ENCODE results near the gene LMX1A.

Gene LMX1A

GRCh38 chr1:165169729-165170128 lies 186.8 kb downstream of the LMX1A start:
- H3K79me1 ChIP-seq (ENCODE audit: low read length): no peaks in the 10 kb centered on the region
- no peak overlapping the region for H2AK5ac ChIP-seq (ENCODE audit: low read length)
- no peak overlapping the region for H3K9ac ChIP-seq (ENCODE audit: low read length)
- no peak overlapping the region for H4K12ac ChIP-seq (ENCODE audit: low read depth, low read length)
- H3K18ac ChIP-seq (ENCODE audit: low read length): no peak overlapping the region
- no peak overlapping the region for H4K91ac ChIP-seq (ENCODE audit: low read depth, low read length)
- no peaks in the 10 kb centered on the region for H3K9me3 ChIP-seq (ENCODE audit: insufficient read depth, low read depth, low read length)
- no peak overlapping the region for H2AFZ ChIP-seq (ENCODE audit: insufficient read depth, low read length, poor library complexity)
- H3K14ac ChIP-seq (ENCODE audit: low read length): no peak overlapping the region
- WGBS (ENCODE audit: extremely low coverage, insufficient coverage, insufficient read length): no CpG with 5 or more reads among the region's 3 CpGs
- peak in 1 of 2 donors; percentile 8 for DNase-seq
- no peaks in the 10 kb centered on the region for H3K79me2 ChIP-seq (ENCODE audit: control insufficient read depth, insufficient read depth, low read length, poor library complexity)
- no peak overlapping the region for H2BK12ac ChIP-seq (ENCODE audit: low read length)
- no peaks in the 10 kb centered on the region for H3K27me3 ChIP-seq (ENCODE audit: insufficient read depth, low read length)
- no peak overlapping the region for H3K4ac ChIP-seq (ENCODE audit: low read depth, low read length)
- H2BK5ac ChIP-seq (ENCODE audit: low read depth, low read length, poor library complexity): no peak overlapping the region
- no peak overlapping the region for H3K4me2 ChIP-seq (ENCODE audit: low read length)
- H4K8ac ChIP-seq (ENCODE audit: low read depth, low read length): no peak overlapping the region
- H3K4me3 ChIP-seq (ENCODE audit: low read depth, low read length): no peak overlapping the region
- no peaks in the 10 kb centered on the region for H3K36me3 ChIP-seq (ENCODE audit: control insufficient read depth in 1 of 2, insufficient read depth in 2 of 2, low read length in 2 of 2)
- no peak overlapping the region for H2BK120ac ChIP-seq (ENCODE audit: insufficient read depth, low read length, poor library complexity)
- H3K4me1 ChIP-seq (ENCODE audit: control insufficient read depth in 1 of 2, insufficient read depth in 2 of 2, low read length in 2 of 2): peaks cover 0 to 9% of the 10 kb centered on the region in 2 experiments
- H3K27ac ChIP-seq (ENCODE audit: low read depth, low read length): no peak overlapping the region
- no peak overlapping the region for H3K23ac ChIP-seq (ENCODE audit: low read length)

- no peak overlapping the region for H2BK12ac ChIP-seq (ENCODE audit: low read length)
- no peak overlapping the region for H3K9ac ChIP-seq (ENCODE audit: low read length)
- H4K12ac ChIP-seq (ENCODE audit: low read depth, low read length): no peak overlapping the region
- H3K27ac ChIP-seq (ENCODE audit: low read depth, low read length): peak overlapping the region; percentile 45
- no peak overlapping the region for H3K4ac ChIP-seq (ENCODE audit: low read depth, low read length)
- no peak overlapping the region for H2AFZ ChIP-seq (ENCODE audit: insufficient read depth, low read length, poor library complexity)
- H2AK5ac ChIP-seq (ENCODE audit: low read length): no peak overlapping the region
- H3K14ac ChIP-seq (ENCODE audit: low read length): no peak overlapping the region
- no peak overlapping the region for H3K4me2 ChIP-seq (ENCODE audit: low read length)
- H3K4me1 ChIP-seq (ENCODE audit: control insufficient read depth in 1 of 2, insufficient read depth in 2 of 2, low read length in 2 of 2): peaks cover 0 to 9% of the 10 kb centered on the region in 2 experiments
- H2BK120ac ChIP-seq (ENCODE audit: insufficient read depth, low read length, poor library complexity): no peak overlapping the region
- H3K9me3 ChIP-seq (ENCODE audit: insufficient read depth, low read depth, low read length): no peaks in the 10 kb centered on the region
- no peak overlapping the region for H3K18ac ChIP-seq (ENCODE audit: low read length)
- no peaks in the 10 kb centered on the region for H3K79me2 ChIP-seq (ENCODE audit: control insufficient read depth, insufficient read depth, low read length, poor library complexity)
- DNase-seq: peak; percentile 93 to 94
- H2BK5ac ChIP-seq (ENCODE audit: low read depth, low read length, poor library complexity): no peak overlapping the region
- no peak overlapping the region for H3K23ac ChIP-seq (ENCODE audit: low read length)
- H3K79me1 ChIP-seq (ENCODE audit: low read length): no peaks in the 10 kb centered on the region
- H4K91ac ChIP-seq (ENCODE audit: low read depth, low read length): no peak overlapping the region
- H3K27me3 ChIP-seq (ENCODE audit: insufficient read depth, low read length): no peaks in the 10 kb centered on the region
- H4K8ac ChIP-seq (ENCODE audit: low read depth, low read length): no peak overlapping the region
- no peak overlapping the region for H3K4me3 ChIP-seq (ENCODE audit: low read depth, low read length)
- no peaks in the 10 kb centered on the region for H3K36me3 ChIP-seq (ENCODE audit: control insufficient read depth in 1 of 2, insufficient read depth in 2 of 2, low read length in 2 of 2)
- WGBS (ENCODE audit: extremely low coverage, insufficient coverage, insufficient read length): no CpG with 5 or more reads among the region's 1 CpG
Observed at GRCh38 chr1:165169028-165169427, 187.5 kb downstream of the LMX1A start.

- WGBS (ENCODE audit: extremely low coverage, insufficient coverage, insufficient read length): no CpG with 5 or more reads among the region's 4 CpGs
- peaks cover 0 to 9% of the 10 kb centered on the region in 2 experiments for H3K4me1 ChIP-seq (ENCODE audit: control insufficient read depth in 1 of 2, insufficient read depth in 2 of 2, low read length in 2 of 2)
Observed at GRCh38 chr1:165168467-165168866, 188.0 kb downstream of the LMX1A start.

GRCh38 chr1:165162671-165163241 lies 193.8 kb downstream of the LMX1A start:
- H3K36me3 ChIP-seq (ENCODE audit: control insufficient read depth in 1 of 2, insufficient read depth in 2 of 2, low read length in 2 of 2): no peaks in the 10 kb centered on the region
- no peak overlapping the region for H4K8ac ChIP-seq (ENCODE audit: low read depth, low read length)
- H3K4me2 ChIP-seq (ENCODE audit: low read length): no peak overlapping the region
- H4K12ac ChIP-seq (ENCODE audit: low read depth, low read length): no peak overlapping the region
- no peaks in the 10 kb centered on the region for H3K27me3 ChIP-seq (ENCODE audit: insufficient read depth, low read length)
- no peak overlapping the region for H4K91ac ChIP-seq (ENCODE audit: low read depth, low read length)
- no peak overlapping the region for H3K23ac ChIP-seq (ENCODE audit: low read length)
- H3K18ac ChIP-seq (ENCODE audit: low read length): no peak overlapping the region
- no peak overlapping the region for H2AFZ ChIP-seq (ENCODE audit: insufficient read depth, low read length, poor library complexity)
- H3K14ac ChIP-seq (ENCODE audit: low read length): no peak overlapping the region
- no peak overlapping the region for H3K4ac ChIP-seq (ENCODE audit: low read depth, low read length)
- peaks cover 3% of the 10 kb centered on the region for H3K79me1 ChIP-seq (ENCODE audit: low read length)
- peak; percentile 83 to 84 for DNase-seq
- H3K27ac ChIP-seq (ENCODE audit: low read depth, low read length): peak overlapping the region; percentile 21
- no peak overlapping the region for H2BK5ac ChIP-seq (ENCODE audit: low read depth, low read length, poor library complexity)
- no CpG with 5 or more reads among the region's 11 CpGs for WGBS (ENCODE audit: extremely low coverage, insufficient coverage, insufficient read length)
- no peaks in the 10 kb centered on the region for H3K9me3 ChIP-seq (ENCODE audit: insufficient read depth, low read depth, low read length)
- no peak overlapping the region for H2AK5ac ChIP-seq (ENCODE audit: low read length)
- peaks cover 7 to 8% of the 10 kb centered on the region in 2 experiments for H3K4me1 ChIP-seq (ENCODE audit: control insufficient read depth in 1 of 2, insufficient read depth in 2 of 2, low read length in 2 of 2)
- H3K9ac ChIP-seq (ENCODE audit: low read length): no peak overlapping the region
- no peak overlapping the region for H2BK120ac ChIP-seq (ENCODE audit: insufficient read depth, low read length, poor library complexity)
- no peak overlapping the region for H2BK12ac ChIP-seq (ENCODE audit: low read length)
- H3K4me3 ChIP-seq (ENCODE audit: low read depth, low read length): no peak overlapping the region
- H3K79me2 ChIP-seq (ENCODE audit: control insufficient read depth, insufficient read depth, low read length, poor library complexity): no peaks in the 10 kb centered on the region

More at GRCh38 chr1:165168467-165168866, 188.0 kb downstream of the LMX1A start:
- Histone ChIP-seq H3K79me1 (ENCODE audit: low read length) (no peaks in the 10 kb centered on the region), H2BK120ac (ENCODE audit: insufficient read depth, low read length, poor library complexity) (no peak overlapping the region), H3K18ac (ENCODE audit: low read length) (no peak overlapping the region), H3K23ac (ENCODE audit: low read length) (no peak overlapping the region), H4K8ac (ENCODE audit: low read depth, low read length) (no peak overlapping the region), H3K14ac (ENCODE audit: low read length) (no peak overlapping the region), H3K27me3 (ENCODE audit: insufficient read depth, low read length) (no peaks in the 10 kb centered on the region), H3K9ac (ENCODE audit: low read length) (no peak overlapping the region), H4K91ac (ENCODE audit: low read depth, low read length) (no peak overlapping the region), H2AFZ (ENCODE audit: insufficient read depth, low read length, poor library complexity) (no peak overlapping the region), H3K79me2 (ENCODE audit: control insufficient read depth, insufficient read depth, low read length, poor library complexity) (no peaks in the 10 kb centered on the region), H3K4me2 (ENCODE audit: low read length) (no peak overlapping the region), H4K12ac (ENCODE audit: low read depth, low read length) (no peak overlapping the region), H2BK12ac (ENCODE audit: low read length) (no peak overlapping the region), H3K36me3 (ENCODE audit: control insufficient read depth in 1 of 2, insufficient read depth in 2 of 2, low read length in 2 of 2) (no peaks in the 10 kb centered on the region), H3K4me3 (ENCODE audit: low read depth, low read length) (no peak overlapping the region), H2BK5ac (ENCODE audit: low read depth, low read length, poor library complexity) (no peak overlapping the region), H3K9me3 (ENCODE audit: insufficient read depth, low read depth, low read length) (no peaks in the 10 kb centered on the region), H3K27ac (ENCODE audit: low read depth, low read length) (peak overlapping the region; percentile 45), H2AK5ac (ENCODE audit: low read length) (no peak overlapping the region), H3K4ac (ENCODE audit: low read depth, low read length) (no peak overlapping the region)
- DNase-seq: peak in 1 of 2 donors; percentile 12

All from trophoblast cell (in vitro differentiated cells and primary cell).